ENCODE measurements around the gene GMDS.

- TF ChIP-seq ZBTB33 (IDR thresholded peaks at IDR 0.05; ENCODE audit: borderline replicate concordance, low read depth) (no peak), CTCF (IDR thresholded peaks at IDR 0.05) (no peak), RFX5 (IDR thresholded peaks at IDR 0.05; ENCODE audit: low read length) (no peak), RXRA (IDR thresholded peaks at IDR 0.05; ENCODE audit: borderline replicate concordance, low read depth) (no peak), GATA2 (CRISPR knock-in tag; IDR thresholded peaks at IDR 0.05) (no peak), EZH2phosphoT487 (IDR thresholded peaks at IDR 0.05; ENCODE audit: borderline replicate concordance, low read depth) (no peak), POLR2AphosphoS5 (IDR thresholded peaks at IDR 0.05; ENCODE audit: low read depth, low read length) (no peak), PBX3 (IDR thresholded peaks at IDR 0.05) (no peak), SIN3A (IDR thresholded peaks at IDR 0.05; ENCODE audit: borderline replicate concordance, low read depth, low read length) (no peak), USF1 (IDR thresholded peaks at IDR 0.05; ENCODE audit: borderline replicate concordance, low read depth) (no peak), SMC3 (IDR thresholded peaks at IDR 0.05; ENCODE audit: low read depth, low read length) (no peak)
These were observed 359.8 kb downstream of the GMDS start for GRCh38 chr6:1885576-1886011.

Measured in SK-N-SH (cell line).